HG02973 (cell line): ENCODE measurements around the gene LRP3.
"Not testable (repeated sequence)": the region's sequence is repeated elsewhere in the genome, so short reads cannot be mapped to it uniquely, and the experiment has no call there.

Experiments
- ATAC-seq: cut with Tn5 transposase; IDR thresholded peaks from one replicate; pipeline ENCODE4 v1.9.1; 2021; ENCODE audit warnings: moderate library complexity; ENCODE audit not compliant: unreplicated experiment

The LRP3 gene

DNA sequence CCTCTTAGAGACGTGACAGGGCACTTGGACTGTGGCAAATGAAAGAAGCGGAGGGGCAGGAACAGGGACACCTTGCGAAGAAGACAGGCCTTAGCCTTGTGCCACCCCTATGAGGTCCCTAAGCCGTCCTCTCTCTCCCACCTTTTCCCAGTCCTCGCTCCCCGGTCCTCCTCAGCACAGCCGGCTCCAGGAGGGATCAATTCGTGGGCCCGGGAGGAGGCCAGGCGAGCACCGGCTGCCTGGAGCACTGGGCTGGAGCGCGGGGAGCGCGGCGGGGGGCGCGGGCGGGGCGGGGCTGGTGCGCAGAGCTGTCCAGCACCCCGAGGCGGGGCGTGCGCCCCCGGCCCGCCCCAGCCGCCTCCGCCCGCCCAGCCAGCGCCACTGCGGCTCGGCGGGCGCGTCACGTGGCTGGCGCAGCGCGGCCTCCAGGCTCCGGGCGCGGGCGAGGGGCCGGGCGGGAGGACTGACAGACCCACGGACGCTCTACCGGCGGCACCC, at the start of gene LRP3:
TSS of gene LRP3 (plus strand) at position 466 of the 498 bp plus-strand sequence. CDS start 456 bp downstream, outside the sequence.
- no peak for ATAC-seq

DNA sequence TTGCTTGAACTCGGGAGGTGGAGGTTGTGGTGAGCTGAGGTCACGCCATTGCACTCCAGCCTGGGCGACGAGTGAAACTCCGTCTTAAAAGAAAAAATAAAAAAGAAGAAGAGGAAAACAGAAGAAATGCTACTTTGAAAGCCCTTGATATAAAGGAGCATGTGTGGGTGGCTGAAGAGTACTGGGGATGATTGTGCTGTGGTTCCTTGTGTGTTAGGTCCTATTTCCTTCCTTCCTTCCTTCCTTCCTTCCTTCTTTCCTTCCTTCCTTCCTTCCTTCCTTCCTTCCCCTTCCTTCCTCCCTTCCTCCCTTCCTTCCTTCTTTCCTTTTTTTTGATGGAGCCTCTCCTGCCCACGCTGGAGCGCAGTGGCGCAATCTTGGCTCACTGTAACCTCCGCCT, 47.9 kb upstream of the LRP3 start:
- ATAC-seq = no peak

DNA sequence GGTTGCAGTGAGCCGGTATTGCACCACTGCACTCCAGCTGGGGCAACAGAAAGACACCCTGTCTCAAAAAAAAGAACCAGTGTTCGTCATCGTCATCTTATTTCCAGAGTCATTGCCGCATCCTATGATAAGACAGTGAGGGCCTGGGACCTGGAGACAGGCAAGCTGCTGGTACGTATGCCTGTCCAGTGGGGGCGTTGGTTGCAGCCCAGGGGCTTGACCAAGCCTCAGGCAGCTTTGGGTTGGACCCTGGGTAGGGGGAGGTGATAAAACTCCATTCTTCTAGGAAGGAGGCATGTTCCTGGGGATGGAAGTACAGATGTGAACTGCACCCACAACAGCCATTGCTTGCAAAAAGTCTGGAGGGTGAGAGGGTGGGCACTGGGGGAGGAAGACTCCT, 46.6 kb upstream of the LRP3 start:
- no peak for ATAC-seq

- ATAC-seq = no peak
These were observed 43.1 kb upstream of the LRP3 start for GRCh38 chr19:33150852-33151518.

DNA sequence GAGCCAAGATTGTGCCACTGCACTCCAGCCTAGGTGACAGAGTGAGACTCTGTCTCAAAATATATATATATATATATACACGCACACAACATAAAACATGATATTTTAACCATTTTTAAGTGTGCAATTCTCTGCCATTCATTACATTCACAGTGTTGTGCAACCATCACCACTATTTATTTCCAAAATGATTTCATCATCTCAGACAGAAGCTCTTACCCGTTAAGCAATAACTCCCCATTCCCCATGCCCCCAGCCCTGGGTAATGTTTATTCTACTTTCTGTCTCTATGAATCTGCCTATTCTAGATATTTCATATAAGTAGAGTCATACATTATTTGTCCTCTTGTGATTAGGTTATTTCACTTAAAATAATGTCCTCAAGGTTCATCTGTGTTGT, 42.0 kb upstream of the LRP3 start:
- ATAC-seq = no peak

DNA sequence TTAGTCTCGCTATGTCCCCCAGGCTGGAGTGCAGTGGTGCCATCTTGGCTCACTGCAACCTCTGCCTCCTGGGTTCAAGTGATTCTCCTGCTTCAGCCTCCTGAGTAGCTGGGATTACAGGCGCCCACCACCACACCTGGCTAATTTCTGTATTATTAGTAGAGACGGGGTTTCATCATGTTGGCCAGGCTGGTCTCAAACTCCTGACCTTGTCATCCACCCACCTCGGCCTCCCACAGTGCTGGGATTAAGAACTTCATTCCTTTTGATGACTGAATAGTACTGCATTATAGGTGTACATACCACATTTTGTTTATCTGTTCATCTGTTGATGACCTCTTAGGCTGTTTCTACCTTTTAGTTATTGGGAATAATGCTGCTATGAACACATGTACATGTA, 41.5 kb upstream of the LRP3 start:
- ATAC-seq = not testable (repeated sequence)

DNA sequence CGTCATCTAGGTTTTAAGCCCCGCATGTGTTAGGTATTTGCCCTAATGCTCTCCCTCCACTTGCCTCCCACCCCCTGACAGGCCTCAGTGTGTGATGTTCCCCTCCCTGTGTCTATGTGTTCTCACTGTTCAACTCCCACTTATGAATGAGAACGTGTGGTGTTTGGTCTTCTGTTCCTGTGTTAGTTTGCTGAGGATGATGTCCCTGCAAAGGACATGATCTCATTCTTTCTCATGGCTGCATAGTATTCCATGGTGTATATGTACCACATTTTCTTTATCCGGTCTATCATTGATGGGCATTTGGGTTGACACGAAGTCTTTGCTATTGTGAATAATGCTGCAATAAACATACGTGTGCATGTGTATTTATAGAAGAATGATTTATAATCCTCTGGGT, 39.8 kb upstream of the LRP3 start:
- not testable (repeated sequence) for ATAC-seq

DNA sequence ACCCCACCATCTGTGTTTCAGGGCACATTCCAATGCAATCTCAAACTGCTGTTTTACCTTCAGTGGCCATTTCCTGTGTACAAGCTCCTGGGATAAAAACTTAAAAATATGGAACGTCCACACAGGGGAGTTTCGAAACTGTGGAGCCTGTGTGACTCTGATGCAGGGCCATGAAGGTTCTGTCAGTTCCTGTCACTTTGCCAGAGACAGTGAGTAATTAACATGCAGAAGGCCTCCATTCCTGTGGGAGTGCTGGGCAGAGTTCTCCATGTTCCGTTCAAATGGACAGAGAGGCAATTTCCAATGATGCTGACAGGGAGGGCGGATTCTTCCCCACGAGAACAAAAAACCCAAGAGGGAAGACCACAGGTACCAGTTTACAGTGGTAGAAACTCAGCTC, 37.8 kb upstream of the LRP3 start:
- ATAC-seq = no peak

DNA sequence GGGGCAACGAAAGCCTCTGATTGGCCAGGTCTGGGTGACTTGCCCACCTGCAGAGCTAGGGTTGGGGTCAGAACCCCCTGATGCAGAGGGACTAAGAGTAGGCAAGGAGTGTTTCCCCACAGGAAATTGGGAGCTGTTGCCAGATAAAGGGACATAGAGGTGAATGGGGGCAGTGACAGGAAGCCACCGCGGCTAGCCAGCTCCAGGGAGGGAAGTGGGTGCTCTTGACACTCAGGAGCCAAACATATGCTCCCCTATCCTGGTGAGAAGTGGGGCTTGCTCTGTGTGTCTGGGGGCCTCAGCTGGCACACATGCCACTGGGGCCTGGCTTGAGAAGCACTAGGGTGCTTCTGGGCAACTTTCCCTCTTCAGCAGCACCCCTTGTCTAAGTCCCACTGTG, 36.2 kb upstream of the LRP3 start:
- ATAC-seq = no peak

DNA sequence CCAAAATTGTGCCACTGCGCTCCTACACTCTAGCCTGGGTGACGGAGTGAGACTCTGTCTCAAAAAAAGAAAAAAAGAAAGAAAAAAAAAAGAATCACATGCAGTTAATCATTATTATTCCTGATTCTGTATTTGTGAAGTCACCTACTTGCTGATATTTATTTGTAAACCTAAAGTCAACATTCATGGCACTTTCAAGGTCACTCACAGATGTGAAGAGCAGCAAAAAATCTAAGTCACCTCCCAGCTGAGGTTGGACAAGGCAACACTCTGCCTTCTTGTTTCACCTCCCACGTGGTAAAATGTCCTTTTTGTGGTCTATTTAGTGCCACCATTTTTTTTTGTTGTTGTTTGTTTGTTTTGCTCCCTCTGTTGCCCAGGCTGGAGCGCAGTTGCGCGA, 35.8 kb upstream of the LRP3 start:
- no peak for ATAC-seq

GRCh38 chr19:33159149-33159548, 35.0 kb upstream of the LRP3 start:
- ATAC-seq = no peak

GRCh38 chr19:33159893-33160292, 34.2 kb upstream of the LRP3 start:
- ATAC-seq = no peak

- no peak for ATAC-seq
These were observed 32.9 kb upstream of the LRP3 start for GRCh38 chr19:33161201-33161600.

DNA sequence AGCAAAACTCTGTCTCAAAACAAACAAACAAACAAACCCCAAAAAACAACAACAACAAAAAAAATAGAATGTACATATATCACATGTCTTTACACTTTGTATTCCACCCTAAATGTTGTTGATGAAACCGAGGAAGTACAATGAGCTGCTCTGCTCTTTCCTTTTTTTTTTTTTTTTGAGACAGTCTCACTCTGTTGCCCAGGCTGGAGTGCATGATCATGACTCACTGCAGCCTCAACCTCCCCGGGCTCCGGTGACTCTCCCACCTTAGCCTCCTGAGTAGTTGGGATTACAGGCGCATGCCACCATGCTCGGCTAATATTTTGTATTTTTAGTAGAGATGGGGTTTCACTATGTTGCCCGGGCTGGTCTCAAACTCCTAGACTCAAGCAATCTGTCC, 30.6 kb upstream of the LRP3 start:
- ATAC-seq = no peak

DNA sequence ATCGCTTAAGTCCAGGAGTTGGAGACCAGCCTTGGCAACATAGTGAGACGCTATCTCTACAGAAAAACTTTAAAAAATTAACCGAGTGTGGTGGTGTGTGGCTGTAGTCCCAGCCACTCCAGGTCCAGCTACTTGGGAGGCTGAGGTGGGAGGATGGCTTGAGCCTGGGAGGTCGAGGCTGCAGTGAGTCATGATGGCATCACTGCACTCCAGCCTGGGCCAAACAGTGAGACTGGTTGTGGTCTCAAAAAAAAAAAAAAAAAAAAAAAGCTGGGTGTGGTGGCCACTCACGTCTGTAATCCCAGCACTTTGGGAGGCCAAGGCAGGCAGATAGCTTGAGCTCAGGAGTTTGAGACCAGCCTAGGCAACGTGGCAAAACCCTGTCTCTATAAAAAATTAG, 28.1 kb upstream of the LRP3 start:
- ATAC-seq = not testable (repeated sequence)

- ATAC-seq = no peak
These were observed 26.7 kb upstream of the LRP3 start for GRCh38 chr19:33167438-33167837.

- no peak for ATAC-seq
These were observed 25.6 kb upstream of the LRP3 start for GRCh38 chr19:33168528-33168927.

DNA sequence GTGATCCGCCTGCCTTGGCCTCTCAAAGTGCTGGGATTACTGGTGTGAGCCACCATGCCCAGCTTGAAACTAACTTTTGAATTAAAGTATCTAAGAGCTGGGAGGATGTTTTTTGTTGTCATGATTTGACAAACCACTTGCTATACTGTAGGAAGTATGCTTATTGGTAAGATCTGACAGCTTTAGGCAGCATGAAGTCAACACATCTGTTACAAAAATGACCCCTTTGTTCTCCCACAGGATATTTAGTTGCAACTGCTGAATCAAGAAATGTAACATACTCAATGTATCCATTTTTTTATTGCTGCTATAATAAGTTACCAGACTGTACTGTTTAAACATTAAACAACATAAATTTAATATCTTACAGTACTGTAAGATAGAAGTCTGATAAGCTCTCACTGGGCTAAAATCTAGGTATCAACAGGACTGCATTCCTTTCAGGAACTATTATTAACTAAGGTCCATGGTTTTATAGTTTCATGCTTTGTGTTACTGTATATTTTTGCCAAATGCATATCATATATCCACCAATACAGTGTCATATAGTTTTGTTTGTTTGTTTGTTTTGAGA, 22.8 kb upstream of the LRP3 start:
- ATAC-seq = no peak

DNA sequence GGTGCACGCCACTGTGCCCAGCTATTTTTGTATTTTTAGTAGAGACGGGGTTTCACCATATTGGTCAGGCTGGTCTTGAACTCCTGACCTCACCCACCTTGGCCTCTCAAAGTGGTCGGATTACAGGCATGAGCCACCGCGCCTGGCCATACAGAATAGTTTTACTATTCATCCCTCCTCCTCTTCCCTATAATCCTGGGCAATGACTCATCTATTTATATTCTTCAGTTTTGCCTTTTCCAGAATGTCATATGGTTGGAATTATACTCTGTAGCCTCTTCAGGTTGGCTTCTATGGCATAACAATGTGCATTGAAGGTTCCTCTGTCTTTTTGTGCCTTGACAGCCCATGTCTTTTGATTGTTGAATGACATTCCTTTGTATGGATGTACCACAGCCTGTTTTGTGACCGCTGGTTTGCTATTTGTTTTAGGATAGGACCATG, 22.2 kb upstream of the LRP3 start:
- ATAC-seq = no peak

GRCh38 chr19:33174186-33174585, 19.9 kb upstream of the LRP3 start:
- ATAC-seq = no peak

DNA sequence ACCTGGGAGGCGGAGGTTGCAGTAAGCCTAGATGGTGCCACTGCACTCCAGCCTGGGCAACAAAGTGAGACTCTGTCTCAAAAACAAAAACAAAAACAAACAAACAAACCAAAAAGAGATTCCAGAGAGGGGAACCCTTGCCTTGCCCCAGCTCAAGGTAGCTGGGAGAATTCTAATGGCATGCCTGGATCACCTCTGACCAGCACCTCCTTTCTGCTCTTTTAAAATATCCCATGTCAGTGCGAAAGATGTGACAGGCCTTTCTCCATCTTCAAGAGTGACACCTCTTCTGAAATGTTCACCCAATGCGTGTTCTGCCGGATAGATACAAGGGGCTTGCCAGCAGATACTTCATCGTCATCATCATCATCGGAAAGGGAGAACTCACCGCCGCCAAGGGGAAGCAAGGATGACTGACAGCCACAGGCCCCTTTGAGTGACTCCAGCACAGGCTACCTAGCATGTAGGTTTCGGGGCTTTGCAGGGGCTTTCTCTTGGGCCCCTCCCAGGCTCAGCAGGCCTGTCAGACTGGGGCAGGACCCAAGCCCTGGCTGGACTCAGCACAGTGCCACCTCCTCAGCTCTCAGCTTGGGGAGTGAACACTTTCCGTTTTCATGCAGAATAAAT, 18.9 kb upstream of the LRP3 start:
- ATAC-seq = no peak
